ENCODE results near the gene SLC26A4.
"Not testable (repeated sequence)": the region's sequence is repeated elsewhere in the genome, so short reads cannot be mapped to it uniquely, and the experiment has no call there.

SLC26A4 gene

DNA sequence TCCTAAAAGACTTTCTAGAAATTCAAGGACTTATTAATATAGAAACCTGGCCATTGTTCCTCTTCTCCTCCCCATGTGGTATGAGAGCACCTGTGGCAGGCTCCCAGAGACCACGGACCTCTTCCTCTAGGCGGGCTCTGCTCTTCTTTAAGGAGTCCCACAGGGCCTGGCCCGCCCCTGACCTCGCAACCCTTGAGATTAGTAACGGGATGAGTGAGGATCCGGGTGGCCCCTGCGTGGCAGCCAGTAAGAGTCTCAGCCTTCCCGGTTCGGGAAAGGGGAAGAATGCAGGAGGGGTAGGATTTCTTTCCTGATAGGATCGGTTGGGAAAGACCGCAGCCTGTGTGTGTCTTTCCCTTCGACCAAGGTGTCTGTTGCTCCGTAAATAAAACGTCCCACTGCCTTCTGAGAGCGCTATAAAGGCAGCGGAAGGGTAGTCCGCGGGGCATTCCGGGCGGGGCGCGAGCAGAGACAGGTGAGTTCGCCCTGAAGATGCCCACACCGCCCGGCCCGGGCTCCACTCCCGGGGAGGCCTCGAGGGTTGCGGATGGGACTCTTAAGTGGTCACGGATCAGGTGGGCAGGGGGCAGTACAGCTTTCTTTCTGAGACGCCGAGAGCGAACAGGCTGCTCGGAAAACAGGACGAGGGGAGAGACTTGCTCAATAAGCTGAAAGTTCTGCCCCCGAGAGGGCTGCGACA lies at the start of gene SLC26A4:
TSS of gene SLC26A4 (plus strand) at position 448 of the 700 bp plus-strand sequence. CDS start 814 bp downstream, outside the sequence.
- no peak for DNase-seq (ENCODE audit: low read depth)

DNA sequence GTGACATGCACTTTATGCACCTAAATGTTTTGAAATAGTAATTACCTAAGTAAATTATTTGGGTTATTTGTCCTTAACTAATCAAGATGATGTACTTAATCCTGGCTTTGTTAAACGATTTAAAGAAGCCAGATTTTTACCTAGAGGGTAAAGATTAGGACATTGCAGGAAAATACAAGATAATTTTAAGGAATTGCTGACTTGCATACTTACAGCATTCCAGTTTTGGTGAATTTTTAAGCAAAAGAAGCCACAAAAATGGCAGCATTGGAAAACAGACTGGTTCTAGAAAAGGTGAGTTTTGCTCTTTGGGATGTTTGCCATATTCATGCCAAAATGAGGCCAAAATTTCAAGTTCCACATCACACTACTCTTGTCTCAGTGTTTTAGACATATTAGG lies 47.2 kb upstream of the SLC26A4 start:
- DNase-seq (ENCODE audit: low read depth): no peak

DNA sequence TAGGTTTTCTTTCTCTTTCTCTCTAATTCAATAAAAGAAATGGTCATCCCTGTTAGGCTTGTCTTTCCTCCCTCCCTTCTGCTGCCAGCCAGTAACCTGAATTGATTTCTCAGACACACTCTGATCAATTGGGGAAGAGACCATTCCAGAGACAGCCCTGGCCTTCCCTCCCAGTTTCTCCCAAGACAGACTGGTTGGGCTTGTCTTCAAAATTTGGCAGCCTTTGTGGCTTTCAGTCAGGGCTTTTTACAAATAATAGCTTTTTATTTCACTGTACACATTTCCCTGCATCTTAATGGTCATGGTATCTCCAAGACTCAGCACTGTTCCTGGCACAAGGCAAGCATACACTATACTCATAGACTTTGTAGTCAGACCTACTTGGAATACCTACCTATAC lies 46.7 kb upstream of the SLC26A4 start:
- DNase-seq (ENCODE audit: low read depth): no peak

DNA sequence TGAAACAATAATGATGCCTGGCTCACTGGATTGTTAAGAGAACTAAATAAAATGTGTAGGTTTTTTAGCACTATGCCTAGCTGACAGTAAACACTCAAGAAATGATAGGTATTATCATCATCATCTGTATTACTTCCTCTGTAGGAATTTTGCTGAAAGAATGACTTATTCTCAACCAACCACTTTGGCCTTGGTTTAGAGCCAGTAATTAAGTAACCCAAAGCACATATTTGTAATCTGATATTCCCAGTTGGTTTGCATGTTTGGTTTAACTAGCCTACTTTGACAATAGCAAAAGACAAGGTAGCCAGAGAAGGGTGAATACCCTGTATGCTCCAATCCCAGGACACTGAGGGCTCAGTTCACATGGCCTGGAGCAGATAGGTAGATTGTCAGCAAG lies 46.2 kb upstream of the SLC26A4 start:
- no peak for DNase-seq (ENCODE audit: low read depth)

DNA sequence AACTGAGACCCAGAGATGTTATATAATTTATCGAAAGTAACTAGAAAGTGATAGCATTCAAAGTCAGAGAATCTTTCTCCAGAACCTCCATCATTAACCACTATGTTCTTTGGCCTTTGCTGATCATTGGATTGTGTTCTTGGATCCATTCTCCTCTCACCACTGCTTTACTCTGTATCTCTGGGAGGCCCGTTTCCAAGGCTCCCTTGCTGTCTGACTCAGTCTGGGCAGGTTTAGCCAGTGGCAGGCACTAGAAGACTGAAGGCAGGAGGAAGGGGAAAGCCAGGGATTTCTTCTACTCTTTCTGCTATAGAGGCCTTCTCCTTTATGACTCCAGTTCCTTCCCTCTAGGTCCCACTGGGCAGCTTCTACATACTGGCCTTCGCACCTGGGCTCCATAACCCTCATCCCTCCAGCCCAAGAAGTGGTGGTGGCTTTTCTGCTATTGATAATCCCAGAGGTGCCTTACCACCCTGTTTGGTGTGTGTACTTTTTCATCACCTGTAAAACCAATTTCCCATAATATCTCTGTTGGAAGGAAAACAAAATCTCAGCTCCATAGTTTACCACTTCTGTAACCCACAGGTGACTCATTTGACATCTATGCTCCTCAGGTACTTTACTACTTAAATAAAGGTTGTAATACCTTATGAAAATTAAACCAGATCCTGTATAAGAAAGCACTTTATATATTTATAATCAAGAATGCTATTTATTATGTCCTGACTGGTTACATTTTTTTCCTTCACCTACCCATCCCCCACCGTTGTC lies 44.5 kb upstream of the SLC26A4 start:
- DNase-seq (ENCODE audit: low read depth): no peak

DNA sequence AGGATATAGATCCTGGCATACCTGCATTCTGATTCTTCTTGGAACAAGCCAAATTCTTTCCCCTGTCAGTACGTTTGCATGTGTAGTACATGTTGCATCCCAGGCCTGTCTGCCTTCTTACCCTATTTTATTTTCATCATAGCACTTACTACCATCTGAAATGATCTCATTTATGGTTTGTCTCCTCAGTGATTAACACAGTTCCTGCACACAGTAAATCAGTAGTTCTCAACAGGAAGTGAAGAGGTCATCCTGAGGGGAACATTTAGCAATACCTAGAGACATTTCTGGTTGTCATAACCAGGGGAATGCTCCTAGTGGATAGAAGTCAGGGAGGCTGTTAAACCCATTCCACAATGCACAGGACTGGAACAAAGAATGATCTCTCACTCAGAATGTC lies 38.2 kb upstream of the SLC26A4 start:
- DNase-seq (ENCODE audit: low read depth): no peak

DNA sequence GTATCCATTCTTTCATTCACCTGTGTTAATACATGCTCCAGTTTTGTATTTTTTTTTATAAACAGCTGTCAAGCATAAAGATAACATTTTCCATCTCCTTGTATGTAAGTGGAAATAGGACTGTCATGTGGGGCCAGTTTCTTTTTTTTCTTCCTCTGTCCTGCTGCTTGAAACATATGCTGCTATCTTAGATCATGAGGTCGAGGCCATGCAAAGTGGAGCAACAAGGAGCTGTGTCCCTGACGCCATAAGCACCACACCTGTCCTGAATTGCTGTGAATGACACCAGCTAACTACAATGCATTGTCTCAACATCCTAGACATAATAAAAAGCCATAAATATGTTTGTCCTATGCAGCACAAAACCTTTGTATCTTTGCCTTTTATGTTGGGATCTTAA lies 37.7 kb upstream of the SLC26A4 start:
- no peak for DNase-seq (ENCODE audit: low read depth)

DNA sequence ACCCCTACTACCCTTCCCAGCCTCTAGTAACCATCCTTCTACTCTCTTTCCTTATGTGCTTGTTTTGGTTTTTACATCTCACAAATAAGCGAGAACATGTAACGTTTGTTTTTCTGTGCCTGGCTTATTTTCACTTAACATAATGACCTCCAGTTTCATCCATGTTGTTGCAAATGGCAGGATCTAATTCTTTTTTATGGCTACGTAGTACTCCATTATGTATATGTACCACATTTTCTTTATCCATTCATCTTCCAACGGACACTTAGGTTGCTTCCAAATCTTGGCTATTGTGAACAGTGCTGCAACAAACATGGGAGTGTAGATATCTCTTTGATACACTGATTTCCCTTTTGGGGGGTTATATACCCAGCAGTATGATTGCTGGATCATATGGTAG lies 33.6 kb upstream of the SLC26A4 start:
- DNase-seq (ENCODE audit: low read depth): no peak

- no peak for DNase-seq (ENCODE audit: low read depth)
Measured at GRCh38 chr7:107628461-107629064, 32.1 kb upstream of the SLC26A4 start.

DNA sequence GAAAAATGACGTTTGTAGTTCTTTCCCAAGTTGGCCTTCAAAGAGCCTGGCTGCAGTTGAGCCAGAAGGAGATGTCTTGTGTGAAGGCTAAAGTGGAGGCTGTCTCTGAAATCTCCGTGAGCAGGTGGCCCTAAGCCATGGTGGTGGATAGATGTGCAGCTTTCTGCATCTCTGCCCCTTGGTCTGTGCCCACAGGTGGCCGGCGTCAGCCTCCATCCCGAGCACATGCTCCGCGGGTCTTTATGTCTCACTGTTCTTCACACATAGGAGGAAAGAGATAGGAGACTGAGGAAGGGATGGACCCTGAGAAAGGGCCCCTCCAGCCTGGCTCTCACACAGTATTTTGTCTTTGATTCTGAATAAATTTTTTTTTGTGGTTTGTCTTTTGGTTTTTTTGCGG lies 30.3 kb upstream of the SLC26A4 start:
- DNase-seq (ENCODE audit: low read depth): no peak

DNA sequence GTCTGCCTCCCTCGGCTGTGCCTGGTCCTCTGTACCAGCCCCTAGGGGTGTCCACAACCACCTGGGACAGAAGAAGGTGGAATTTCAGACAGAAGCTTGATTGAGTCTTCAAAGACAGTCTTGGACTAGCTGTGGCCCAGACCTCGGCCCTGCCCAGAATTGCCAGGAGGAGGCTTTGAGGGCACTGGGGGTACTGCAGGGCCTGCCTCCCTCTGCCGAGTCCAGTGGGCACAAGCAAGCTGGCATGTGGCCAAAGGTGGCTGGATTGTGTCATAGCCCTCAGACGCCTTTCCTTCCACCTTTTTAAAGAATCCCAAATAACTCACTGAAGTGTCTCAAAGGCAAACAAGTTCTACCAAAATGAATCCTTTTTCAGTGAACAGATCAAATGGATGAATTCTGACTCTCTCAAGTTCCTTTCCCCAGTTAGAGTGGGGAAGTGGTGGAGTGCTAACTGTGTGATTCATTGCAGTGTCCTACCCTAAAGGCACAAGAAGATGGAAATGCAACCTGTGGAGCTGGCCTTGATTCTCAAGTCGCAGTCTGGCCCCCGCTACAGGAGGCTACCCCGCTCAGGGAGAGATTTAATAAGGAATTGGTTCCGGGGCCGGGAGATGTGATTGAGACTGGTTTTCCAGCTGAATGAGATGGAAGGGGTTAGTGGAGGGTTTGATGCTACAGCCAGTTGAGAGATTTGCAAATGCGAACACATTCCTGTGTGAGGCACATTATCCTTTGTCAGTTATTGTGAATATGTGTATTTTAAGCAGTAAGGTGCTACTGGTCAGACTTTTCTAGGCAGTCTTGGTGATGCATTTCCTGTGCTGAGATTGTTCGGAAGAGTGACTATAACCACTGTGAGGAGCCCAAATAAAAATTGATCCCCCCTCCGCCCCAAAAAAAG lies 28.8 kb upstream of the SLC26A4 start:
- DNase-seq (ENCODE audit: low read depth): no peak

DNA sequence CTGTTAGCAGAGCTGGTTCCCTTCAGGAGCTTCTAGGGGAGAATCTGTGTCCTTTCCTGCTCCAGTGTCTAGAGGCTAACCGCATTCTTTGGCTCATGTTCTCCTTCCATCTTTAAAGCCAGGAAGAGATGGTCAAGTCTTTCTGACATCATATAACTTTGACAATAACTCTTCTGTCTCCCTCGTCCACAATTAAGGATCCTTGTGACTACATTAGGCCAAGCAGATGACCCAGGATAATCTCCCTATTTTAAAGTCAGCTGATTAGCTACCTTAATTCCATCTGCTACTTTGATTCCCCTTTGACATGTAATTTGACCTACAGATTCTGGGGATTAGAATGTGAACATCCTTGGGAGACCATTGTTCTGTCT lies 28.1 kb upstream of the SLC26A4 start:
- no peak for DNase-seq (ENCODE audit: low read depth)

DNA sequence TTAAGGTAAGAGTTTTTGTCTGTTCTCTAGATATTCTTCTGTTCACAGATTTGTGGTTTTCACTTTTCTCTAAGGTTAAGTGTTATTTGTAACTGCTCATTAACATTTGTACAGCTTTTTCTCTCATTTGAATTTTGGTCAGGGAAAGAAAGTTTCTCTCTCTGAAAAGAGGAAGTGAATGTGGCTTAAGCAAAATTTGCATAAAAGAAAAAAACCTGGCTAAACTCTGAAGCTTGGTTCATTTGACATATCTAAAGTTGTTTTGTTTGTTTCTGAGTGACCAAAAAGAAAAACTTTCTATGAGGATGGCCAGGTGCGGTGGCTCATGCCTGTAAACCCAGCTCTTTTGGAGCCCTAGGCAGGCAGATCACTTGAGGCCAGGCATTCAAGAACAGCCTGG lies 22.0 kb upstream of the SLC26A4 start:
- no peak for DNase-seq (ENCODE audit: low read depth)

DNA sequence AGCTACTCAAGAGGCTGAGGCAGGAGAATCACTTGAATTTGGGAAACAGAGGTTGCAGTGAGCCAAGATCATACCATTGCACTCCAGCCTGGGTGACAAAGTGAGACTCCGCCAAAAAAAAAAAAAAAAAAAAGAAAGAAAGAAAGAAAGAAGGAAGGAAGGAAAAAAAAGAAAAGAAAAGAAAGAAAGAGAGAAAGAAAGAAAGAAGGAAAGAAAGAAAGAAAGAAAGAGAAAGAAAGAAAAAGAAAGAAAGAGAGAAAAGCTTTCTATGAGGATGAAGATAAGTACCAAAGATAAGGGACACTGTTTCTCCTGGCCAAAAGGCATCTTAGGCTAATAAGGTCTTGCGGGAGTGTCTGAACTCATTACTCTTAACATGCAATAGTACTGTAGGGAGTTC lies 21.6 kb upstream of the SLC26A4 start:
- not testable (repeated sequence) for DNase-seq (ENCODE audit: low read depth)

- no peak for DNase-seq (ENCODE audit: low read depth)
Measured at GRCh38 chr7:107641676-107642075, 19.0 kb upstream of the SLC26A4 start.

GRCh38 chr7:107642501-107642900 lies 18.1 kb upstream of the SLC26A4 start:
- DNase-seq (ENCODE audit: low read depth): no peak

GRCh38 chr7:107643407-107643806 lies 17.2 kb upstream of the SLC26A4 start:
- no peak for DNase-seq (ENCODE audit: low read depth)

- no peak for DNase-seq (ENCODE audit: low read depth)
Measured at GRCh38 chr7:107643938-107644308, 16.7 kb upstream of the SLC26A4 start.

GRCh38 chr7:107644309-107644974 lies 16.2 kb upstream of the SLC26A4 start:
- DNase-seq (ENCODE audit: low read depth): no peak

DNA sequence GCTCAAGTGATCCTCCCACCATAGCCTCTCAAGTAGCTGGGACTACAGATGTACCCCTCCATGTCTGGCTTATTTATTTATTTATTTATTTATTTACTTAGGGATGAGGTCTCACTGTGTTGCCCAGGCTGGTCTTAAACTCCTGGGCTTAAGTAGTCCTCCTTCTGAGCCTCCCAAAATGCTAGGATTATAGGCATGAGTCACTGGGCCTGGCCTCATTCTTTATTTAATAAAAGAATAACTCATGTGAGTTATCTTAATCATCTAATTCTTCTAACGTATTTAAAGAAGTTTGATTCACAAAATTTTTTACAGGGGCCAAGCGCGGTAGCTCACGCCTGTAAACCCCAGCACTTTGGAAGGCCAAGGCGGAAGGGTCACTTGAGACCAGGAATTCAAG lies 8.0 kb upstream of the SLC26A4 start:
- no peak for DNase-seq (ENCODE audit: low read depth)

- DNase-seq (ENCODE audit: low read depth): no peak
Measured at GRCh38 chr7:107658467-107658866, 2.2 kb upstream of the SLC26A4 start.

DNA sequence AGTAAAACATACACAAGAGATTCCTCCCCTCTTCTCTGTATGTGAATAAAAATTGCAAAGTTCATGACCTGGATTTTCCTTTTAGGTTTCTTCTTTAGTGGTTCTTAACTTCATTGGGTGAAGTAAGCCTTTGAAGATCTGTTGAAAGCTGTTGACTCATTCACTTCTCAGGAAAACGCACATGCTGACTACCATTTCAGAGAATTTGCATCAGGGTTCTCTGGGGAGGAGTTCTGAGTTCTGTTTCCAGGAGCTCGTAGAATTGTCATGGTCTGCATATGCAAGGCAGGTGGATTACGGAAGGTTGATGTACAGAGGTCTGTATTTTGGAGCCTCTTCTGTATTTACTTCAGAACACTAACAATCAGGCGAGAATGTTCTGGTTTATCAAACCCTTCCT lies 962 bp upstream of the SLC26A4 start:
- no peak for DNase-seq (ENCODE audit: low read depth)
